HG02885 (cell line): ENCODE measurements around the gene COL5A3.
"Not testable (repeated sequence)": the region's sequence is repeated elsewhere in the genome, so short reads cannot be mapped to it uniquely, and the experiment has no call there.

Source experiments
- ATAC-seq: cut with Tn5 transposase; IDR thresholded peaks from one replicate; pipeline ENCODE4 v1.9.1; 2021; ENCODE audit warnings: mild to moderate bottlenecking; ENCODE audit not compliant: unreplicated experiment, poor library complexity

Gene COL5A3

GRCh38 chr19:9981406-9982260, 28.7 kb downstream of the COL5A3 start:
- ATAC-seq = no peak

DNA sequence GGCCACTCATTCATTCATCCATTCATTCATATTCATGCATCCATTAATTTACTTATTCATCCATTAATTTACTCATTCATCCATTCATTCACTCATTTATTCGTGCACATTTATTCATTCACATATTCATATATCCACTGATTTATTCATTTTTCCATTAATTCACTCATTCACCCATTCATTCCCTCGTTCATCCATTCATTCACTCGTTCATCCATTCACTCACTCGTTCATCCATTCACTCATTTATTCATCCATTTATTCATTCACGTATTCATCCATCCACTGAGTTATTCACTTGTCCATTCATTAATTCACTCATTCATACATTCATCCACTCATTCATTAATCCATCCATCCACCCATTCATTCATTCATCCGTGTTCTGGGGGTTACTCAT, 38.2 kb downstream of the COL5A3 start:
- ATAC-seq = no peak

GRCh38 chr19:9971166-9971897, 39.0 kb downstream of the COL5A3 start:
- ATAC-seq = no peak

DNA sequence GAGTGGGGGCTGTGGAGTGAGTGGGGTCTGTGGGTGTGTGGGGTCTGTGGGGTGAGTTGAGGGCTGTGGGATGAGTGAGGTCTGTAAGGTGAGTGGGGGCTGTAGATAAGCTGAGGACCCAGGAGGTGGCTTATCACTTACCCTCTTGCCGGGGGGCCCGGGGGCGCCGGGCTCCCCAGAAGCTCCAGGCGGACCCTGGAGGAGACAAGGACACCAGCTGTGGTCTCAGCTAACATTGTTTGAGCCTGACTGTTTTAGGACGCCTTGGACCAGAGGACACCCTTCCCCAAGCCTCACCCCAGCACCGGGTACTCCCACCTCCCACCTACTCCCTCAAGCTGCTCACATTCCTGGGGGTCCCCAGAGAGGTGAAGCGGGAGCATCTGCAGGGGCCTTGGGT, 39.8 kb downstream of the COL5A3 start:
- no peak for ATAC-seq

- ATAC-seq = no peak
Observed at GRCh38 chr19:9969688-9969975, 40.7 kb downstream of the COL5A3 start.

DNA sequence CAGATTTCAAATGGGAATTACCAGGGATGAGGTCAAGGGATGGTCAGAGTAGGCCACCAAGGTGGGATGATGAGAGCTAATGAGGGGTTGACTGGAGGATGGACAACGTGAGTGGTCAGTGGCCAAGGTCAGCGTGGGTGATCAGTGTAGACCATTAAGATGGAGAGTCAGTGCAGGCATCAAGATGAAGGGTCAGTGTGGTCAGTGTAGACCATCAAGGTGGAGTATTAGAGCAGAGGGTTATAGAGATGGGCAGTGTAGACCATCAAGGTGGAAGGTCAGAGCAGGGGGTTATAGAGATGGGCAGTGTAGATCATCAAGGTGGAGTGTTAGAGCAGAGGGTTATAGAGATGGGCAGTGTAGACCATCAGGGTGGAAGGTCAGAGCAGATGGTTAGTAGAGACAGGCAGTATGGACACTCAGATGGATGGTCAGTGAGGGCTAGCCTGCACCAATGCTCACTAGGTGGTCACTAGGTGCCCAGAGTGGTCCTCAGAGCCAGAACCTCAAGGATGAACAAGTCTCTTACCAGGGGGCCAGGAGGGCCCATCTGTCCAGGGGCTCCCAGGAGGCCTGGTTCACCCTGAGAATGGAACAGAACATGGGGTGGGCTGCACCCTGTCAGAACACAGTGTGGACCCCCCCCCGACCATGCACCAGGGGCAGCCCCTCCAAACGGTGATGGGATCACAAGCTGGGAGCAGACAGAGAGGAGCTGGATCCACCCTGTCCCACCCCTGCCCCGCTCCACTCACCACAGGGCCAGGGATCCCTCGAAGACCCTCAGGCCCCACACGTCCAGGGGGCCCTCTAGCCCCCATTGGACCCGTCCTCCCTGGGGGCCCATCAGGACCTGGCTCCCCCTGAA, 41.2 kb downstream of the COL5A3 start:
- no peak for ATAC-seq

- ATAC-seq = no peak
Observed at GRCh38 chr19:9967326-9967725, 43.0 kb downstream of the COL5A3 start.

DNA sequence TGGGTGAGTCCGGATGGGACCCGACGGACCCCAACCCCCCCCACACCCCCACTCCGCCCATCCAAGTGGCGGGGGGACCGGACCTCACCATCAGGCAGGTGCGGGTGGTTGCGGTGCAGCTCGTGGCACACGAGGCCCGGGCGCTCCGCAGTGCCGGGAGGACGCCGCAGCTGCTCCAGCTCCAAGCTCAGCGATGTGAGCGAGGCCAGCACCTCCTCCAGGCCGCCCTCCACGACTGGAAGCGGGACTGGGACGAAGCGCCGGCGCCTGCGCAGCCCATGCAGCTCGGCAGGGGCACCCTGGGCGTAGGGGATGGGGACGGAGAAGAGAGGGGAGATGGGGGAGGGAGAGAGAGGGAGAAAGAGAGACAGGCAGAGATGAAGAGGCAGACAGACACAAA, 43.9 kb downstream of the COL5A3 start:
- ATAC-seq = no peak

DNA sequence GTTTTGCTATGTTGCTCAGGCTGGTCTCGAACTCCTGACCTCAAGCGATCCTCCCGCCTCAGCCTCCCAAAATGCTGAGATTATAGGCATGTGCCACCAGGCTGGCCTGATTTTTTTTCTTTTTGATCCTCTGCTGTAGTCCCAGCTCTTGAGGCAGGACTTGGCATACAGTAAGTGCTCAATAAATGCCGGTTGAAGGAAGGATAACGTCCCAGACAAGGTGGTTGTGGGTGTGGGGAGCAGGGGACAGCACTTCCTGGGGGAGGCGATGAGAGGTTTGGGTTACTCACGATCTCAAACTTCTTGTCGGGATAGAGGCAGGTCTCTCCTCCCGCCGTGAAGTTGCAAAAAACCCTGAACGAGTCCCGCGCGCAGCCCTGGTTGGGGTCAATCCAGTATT, 44.3 kb downstream of the COL5A3 start:
- ATAC-seq = no peak

GRCh38 chr19:9962623-9963290, 47.5 kb downstream of the COL5A3 start:
- ATAC-seq = no peak

- ATAC-seq = no peak
Observed at GRCh38 chr19:9961103-9961502, 49.2 kb downstream of the COL5A3 start.

DNA sequence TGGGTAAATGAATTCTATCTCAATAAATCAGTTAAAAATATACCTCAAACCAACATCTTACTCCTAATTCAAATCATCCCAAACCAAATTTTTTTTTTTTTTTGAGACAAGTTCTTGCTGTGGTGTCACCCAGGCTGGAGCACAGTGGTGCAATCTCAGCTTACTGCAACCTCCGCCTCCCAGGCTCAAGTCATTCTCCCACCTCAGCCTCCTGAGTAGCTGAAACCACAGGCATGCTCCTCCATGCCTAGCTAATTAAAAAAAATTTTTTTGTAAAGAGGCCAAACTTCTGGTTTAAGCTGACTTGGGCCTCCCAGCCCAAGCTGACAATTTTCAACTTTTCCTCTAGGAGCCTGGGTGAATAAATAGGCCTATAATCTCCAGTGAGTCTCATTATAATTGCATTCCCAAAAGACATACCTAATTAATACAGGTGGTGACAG, 51.9 kb downstream of the COL5A3 start:
- ATAC-seq = no peak

- no peak for ATAC-seq
Observed at GRCh38 chr19:9956956-9957355, 53.3 kb downstream of the COL5A3 start.

- no peak for ATAC-seq
Observed at GRCh38 chr19:9953802-9954542, 56.3 kb downstream of the COL5A3 start.

- ATAC-seq = no peak
Observed at GRCh38 chr19:9952276-9952675, 58.0 kb downstream of the COL5A3 start.

DNA sequence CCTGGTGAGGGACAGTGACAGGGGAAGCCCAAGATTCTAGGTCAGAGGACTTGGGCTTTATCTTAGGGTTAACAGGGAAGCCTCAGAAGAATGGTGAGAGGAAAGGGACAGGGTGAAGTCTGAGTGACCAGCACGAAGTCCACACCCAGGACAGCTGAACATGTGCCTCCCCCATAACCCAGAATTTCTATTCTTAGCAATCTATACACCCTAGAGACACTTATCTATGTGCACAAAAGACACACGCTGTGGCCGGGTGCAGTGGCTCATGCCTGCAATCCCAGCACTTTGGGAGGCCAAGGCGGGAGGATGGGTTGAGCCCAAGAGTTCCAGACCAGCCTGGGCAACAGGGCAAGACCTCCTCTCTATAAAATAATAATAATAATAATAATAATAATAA, 62.9 kb downstream of the COL5A3 start:
- ATAC-seq = no peak

DNA sequence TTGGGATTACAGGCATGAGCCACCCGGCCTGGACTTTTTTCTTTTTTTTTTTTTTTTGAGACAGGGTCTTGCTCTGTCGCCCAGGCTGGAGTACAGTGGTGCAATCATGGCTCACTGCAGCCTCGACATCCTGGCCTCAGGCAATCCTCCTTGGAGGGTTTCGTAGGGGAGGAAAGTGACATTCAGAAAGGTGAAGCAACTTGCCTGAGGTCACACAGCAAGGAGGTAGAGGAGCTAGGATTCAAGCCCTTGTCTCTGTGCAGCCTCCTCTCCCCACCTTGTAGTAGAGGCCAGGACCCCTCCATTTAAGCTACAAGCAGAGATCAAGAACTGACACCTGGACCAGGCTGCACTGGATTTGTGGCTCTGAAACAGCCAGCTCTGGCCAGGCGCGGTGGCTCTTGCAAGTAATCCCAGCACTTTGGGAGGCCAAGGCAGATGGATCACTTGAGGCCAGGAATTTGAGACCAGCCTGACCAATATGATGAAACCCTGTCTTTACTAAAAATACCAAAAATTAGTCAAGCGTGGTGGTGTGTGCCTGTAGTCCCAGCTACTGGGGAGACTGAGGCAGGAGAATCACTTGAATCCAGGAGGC, 63.7 kb downstream of the COL5A3 start:
- ATAC-seq = not testable (repeated sequence)

DNA sequence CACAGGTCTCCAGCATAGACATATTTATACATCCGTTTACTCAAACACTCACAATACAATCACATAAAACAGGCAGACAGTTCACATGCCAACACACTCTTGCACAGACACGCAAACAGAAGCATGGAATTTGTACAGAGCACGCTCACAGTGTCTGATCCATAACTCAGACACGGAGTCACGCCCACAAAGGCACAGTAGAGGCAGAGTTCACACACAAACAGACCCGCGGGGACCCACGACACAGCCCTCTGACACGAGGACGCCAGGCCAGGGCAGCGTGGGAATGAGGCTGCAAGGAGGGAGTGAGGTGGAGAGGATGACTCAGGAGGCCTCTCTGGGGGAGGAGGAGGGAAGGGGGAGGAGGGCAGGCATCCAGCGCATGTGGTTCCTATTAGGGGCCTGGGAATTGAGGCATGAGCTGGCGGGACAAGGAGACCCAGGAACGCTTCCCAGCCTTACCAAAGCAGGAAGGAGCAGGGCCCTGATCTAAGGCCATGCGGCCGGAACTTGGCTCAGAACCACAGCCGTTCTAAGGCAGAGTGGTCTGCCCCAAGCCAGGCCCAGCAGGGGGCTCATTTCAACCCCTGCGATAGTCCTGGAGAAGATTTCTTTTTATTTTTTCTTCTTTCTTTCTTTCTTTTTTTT, 64.9 kb downstream of the COL5A3 start:
- ATAC-seq = no peak

DNA sequence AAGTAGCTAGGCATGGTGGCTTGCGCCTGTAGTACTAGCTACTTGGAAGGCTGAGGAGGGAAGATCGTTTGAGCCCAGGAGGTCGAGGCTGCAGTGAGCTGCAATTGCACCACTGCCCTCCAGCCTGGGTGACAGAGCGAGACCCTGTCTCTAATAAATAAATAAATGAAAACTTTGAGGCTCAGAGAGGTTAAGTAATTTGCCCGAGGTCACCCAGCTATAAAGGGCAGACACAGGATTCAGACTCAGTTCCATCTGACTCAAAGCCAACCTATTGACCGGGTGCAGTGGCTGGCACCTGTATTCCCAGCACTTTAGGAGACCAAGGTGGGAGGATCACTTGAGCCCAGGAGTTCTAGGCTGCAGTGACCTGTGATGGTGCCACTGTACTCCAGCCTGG, 66.6 kb downstream of the COL5A3 start:
- ATAC-seq = no peak
